Endothelial cell of umbilical vein (primary cell): Measurements from ENCODE around the gene MYL2. TPM values are rescaled to one million over a fixed set of nuclear protein-coding genes. Genes with fewer than 3 reads are reported as not detected.

Source experiments
- BruUV-seq: library from RNA; stranded (reverse); fragments of 400-500 nt; replicated peaks from 2 replicates; lab custom pipeline; 2021; lab: Mats Ljungman, UMichigan
- CTCF ChIA-PET: fragments of 300-600, 350-600 bp; sonication (Branson Sonifier 250); formaldehyde crosslinking; loops from one replicate; lab custom pipeline; 2021; ENCODE audit warnings: antibody characterized with exemption, inconsistent platforms; lab: Charles Lee
- POLR2A ChIA-PET: fragments of 300-600, 350-600 bp; sonication (Branson Sonifier 250); formaldehyde crosslinking; loops from one replicate; lab custom pipeline; 2021; ENCODE audit warnings: antibody characterized with exemption, inconsistent platforms; lab: Charles Lee
- DNase-seq: peaks from one replicate; pipeline ENCODE4 v3.0.0-alpha.2; 2011; ENCODE audit warnings: low read depth, low spot score
- FAIRE-seq: peaks from 2 replicates; lab custom pipeline; 2011; peaks lifted over from hg19 to GRCh38; lab: Jason Lieb, UNC
- H2AFZ ChIP-seq: 2 replicates; pipeline ENCODE4 v1.6.0; 2012; ENCODE audit warnings: low read depth, low read length, control low read depth, inconsistent platforms
- H3K27ac ChIP-seq: 2 replicates; pipeline ENCODE4 v1.5.1; 2011; ENCODE audit warnings: low read depth, mild to moderate bottlenecking, control low read depth, low read length, moderate library complexity; ENCODE audit not compliant: insufficient read depth
- H3K27me3 ChIP-seq, 2 experiments: 2 replicates each; pipeline versions ENCODE4 v1.6.0 to v1.6.1; 2011; ENCODE audit warnings: low read length in 2 of 2, mixed read lengths in 1 of 2; ENCODE audit not compliant: control insufficient read depth in 2 of 2, insufficient read depth in 2 of 2
- H3K36me3 ChIP-seq, 2 experiments: 2 replicates in 1 of 2; 3 replicates in 1 of 2; pipeline ENCODE4 v1.5.1; 2011; ENCODE audit warnings: low read length in 2 of 2, mild to moderate bottlenecking in 1 of 2, moderate library complexity in 1 of 2; ENCODE audit not compliant: control insufficient read depth in 2 of 2, insufficient read depth in 2 of 2; ENCODE audit errors: extremely low read depth in 1 of 2
- H3K4me1 ChIP-seq: 3 replicates; pipeline ENCODE4 v1.5.1; 2011; ENCODE audit warnings: mild to moderate bottlenecking, low read length; ENCODE audit not compliant: control insufficient read depth, insufficient read depth; ENCODE audit errors: extremely low read depth
- H3K4me2 ChIP-seq: 2 replicates; pipeline ENCODE4 v1.6.1; 2011; ENCODE audit warnings: low read length, control low read depth, mixed read lengths; ENCODE audit not compliant: insufficient read depth
- H3K4me3 ChIP-seq, 3 experiments: fragments of 200-600 bp in 1 of 3; sonication (generic), shearing (Covaris generic) in 1 of 3; replicated peaks in 1 of 3; 2 replicates each; pipeline ENCODE4 v1.5.1; 2011 to 2016; ENCODE audit warnings: control low read depth in 3 of 3, low read length in 3 of 3, mild to moderate bottlenecking in 2 of 3, inconsistent platforms in 1 of 3, low read depth in 1 of 3, moderate library complexity in 1 of 3; ENCODE audit not compliant: insufficient read depth in 1 of 3
- H3K79me2 ChIP-seq: 2 replicates; pipeline ENCODE4 v1.6.0; 2012; ENCODE audit warnings: low read length, inconsistent platforms; ENCODE audit not compliant: control insufficient read depth, insufficient read depth
- H3K9ac ChIP-seq: replicated peaks from 2 replicates; pipeline ENCODE3; 2011; ENCODE audit warnings: low read length, control low read depth; ENCODE audit not compliant: insufficient read depth; ENCODE audit errors: extremely low read depth
- H3K9me1 ChIP-seq: replicated peaks from 3 replicates; pipeline ENCODE4 v1.6.0; 2011; ENCODE audit warnings: mild to moderate bottlenecking, low read length; ENCODE audit not compliant: control insufficient read depth, insufficient read depth; ENCODE audit errors: extremely low read depth
- H3K9me3 ChIP-seq: replicated peaks from 2 replicates; pipeline ENCODE4 v1.5.1; 2012; ENCODE audit warnings: low read length, inconsistent platforms; ENCODE audit not compliant: control insufficient read depth, insufficient read depth
- H4K20me1 ChIP-seq: replicated peaks from 2 replicates; pipeline ENCODE3; 2011; ENCODE audit warnings: mild to moderate bottlenecking, low read length; ENCODE audit not compliant: control insufficient read depth, insufficient read depth; ENCODE audit errors: extremely low read depth
- FOS ChIP-seq: IDR thresholded peaks from 2 replicates; pipeline ENCODE4 v1.6.1; 2011; ENCODE audit warnings: mild to moderate bottlenecking, low read length, moderate library complexity, borderline replicate concordance; ENCODE audit not compliant: insufficient read depth
- GATA2 ChIP-seq: IDR thresholded peaks from 2 replicates; pipeline ENCODE4 v1.7.0; 2011; ENCODE audit warnings: low read depth, mild to moderate bottlenecking, moderate library complexity, mixed read lengths, low read length; ENCODE audit not compliant: insufficient read length, insufficient read depth
- JUN ChIP-seq: IDR thresholded peaks from 2 replicates; pipeline ENCODE4 v1.6.1; 2011; ENCODE audit warnings: borderline replicate concordance, low read depth; ENCODE audit not compliant: insufficient read length, insufficient read depth
- MYC ChIP-seq: IDR thresholded peaks from one replicate; pipeline ENCODE4 v1.6.1; 2011; ENCODE audit warnings: mild to moderate bottlenecking, low read depth, low read length
- POLR2A ChIP-seq: IDR thresholded peaks from 2 replicates; pipeline ENCODE4 v1.6.1; 2012; ENCODE audit warnings: low read depth, mild to moderate bottlenecking, control low read depth, low read length
- dilution Hi-C: fragments of 300-500 bp; cut with MboI; formaldehyde crosslinking; loops from one replicate; pipeline ENCODE4 v1.15.0; 2019; ENCODE audit warnings: low sequenced_read_pairs; ENCODE audit not compliant: extremely low pct_ligation_motif_present
- intact Hi-C: fragments of 100-400 bp; cut with micrococcal nuclease; formaldehyde crosslinking; loops from one replicate; pipeline ENCODE4 v1.10.0; 2022
- polyA plus RNA-seq, 4 experiments: library from polyadenylated mRNA; depleted of rRNA in 3 of 4; stranded (reverse) in 3 of 4; unstranded in 1 of 4; fragments of >200 nt; gene quantifications; 2 replicates each; pipeline versions ENCODE4 v1.2.1 to v1.2.3, GENCODE V29; 2011 to 2012; ENCODE audit warnings: missing spikeins in 1 of 4
- total RNA-seq: library from RNA; stranded (reverse); gene quantifications from 2 replicates; pipeline ENCODE4 v1.2.3, GENCODE V29; 2021
- TF ChIP-seq, protein P1 (sequence below): IDR thresholded peaks from 2 replicates; pipeline ENCODE4 v1.6.1; 2011; ENCODE audit not compliant: insufficient read depth, insufficient read length
- TF ChIP-seq, protein P2 (sequence below), 2 donors: IDR thresholded peaks; 1 replicate in 1 of 2; 2 replicates in 1 of 2; pipeline ENCODE4 v1.5.1; 2011; ENCODE audit warnings: low read length in 2 of 2, mild to moderate bottlenecking in 2 of 2, moderate library complexity in 2 of 2, control low read depth in 1 of 2, inconsistent platforms in 1 of 2, low read depth in 1 of 2; ENCODE audit not compliant: insufficient read depth in 1 of 2; ENCODE audit errors: extremely low read depth in 1 of 2

Gene MYL2
- total and polyA plus RNA-seq, 2 donors (not counting 3 experiments of a cell fraction or from before 2014, with no cell fraction given), result 0.93 TPM; not detected in 1

DNA sequence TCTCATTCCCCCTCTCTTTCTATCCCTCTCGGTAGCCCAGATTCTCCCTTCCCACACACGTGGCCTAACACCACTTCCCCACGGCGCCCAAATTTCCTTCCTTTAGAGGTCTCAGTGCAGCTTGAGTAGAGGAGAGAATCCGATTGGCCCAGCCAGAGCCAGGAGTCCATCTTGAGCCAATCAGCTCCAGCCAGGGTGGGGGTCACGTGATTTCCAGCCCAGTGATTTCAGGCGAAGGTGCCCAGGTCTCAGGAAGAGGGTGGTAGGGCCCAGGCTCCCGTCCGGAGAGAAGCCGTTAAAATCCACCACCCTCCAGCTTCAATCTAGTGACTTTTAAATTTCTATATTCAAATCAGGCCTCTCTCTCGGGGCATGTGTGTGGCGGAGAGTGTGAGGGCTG, 45.2 kb upstream of the MYL2 start:
- Histone ChIP-seq H3K79me2 (no peaks in the 10 kb centered on the region), H2AFZ (no peak overlapping the region), H3K4me1 (no peaks in the 10 kb centered on the region), H3K9ac (no peak overlapping the region), H3K27ac (no peak overlapping the region), H3K9me3 (no peaks in the 10 kb centered on the region), H3K9me1 (no peaks in the 10 kb centered on the region), H3K4me3 (no peak overlapping the region), H3K4me2 (no peak overlapping the region), H3K27me3 (peaks cover 0 to 2% of the 10 kb centered on the region in 2 experiments), H4K20me1 (no peaks in the 10 kb centered on the region), H3K36me3 (no peaks in the 10 kb centered on the region)
- BruUV-seq, result no TSS peak
- TF ChIP-seq, protein P1, sequence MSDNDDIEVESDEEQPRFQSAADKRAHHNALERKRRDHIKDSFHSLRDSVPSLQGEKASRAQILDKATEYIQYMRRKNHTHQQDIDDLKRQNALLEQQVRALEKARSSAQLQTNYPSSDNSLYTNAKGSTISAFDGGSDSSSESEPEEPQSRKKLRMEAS, result no peak
- TF ChIP-seq MYC, result no peak
- CTCF ChIA-PET, result interaction anchor here (1.6 kb wide), 1 partner anchor 28 kb away, joined by 3 read pairs; no protein-coding TSS in a partner anchor
- intact Hi-C loops, result no loop called here
- no peak for DNase-seq
- dilution Hi-C loops, result no loop called here
- no peak for FAIRE-seq
- POLR2A ChIA-PET, result no interaction called here

DNA sequence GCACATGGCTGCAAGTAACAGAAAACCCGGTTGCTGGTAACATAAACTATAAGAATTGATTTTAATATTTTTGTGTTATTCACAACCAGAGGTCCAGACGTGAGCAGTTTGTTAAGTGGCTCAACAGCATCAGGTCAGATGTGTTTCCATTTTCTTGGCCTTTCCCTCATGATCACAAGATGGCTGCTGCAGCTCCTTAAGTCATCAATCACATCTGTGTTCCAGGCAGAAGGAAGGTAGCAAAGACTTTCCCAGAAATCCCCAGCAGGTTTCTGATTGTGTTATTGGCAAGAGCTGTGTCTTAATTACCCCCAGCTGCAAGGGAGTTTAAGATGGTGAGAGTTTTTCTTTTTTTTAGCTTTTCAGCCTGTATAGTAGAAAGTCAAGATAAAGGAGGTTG, 40.4 kb upstream of the MYL2 start:
- Histone ChIP-seq H3K9me3 (no peaks in the 10 kb centered on the region), H3K36me3 (no peaks in the 10 kb centered on the region), H2AFZ (no peak overlapping the region), H3K9ac (no peak overlapping the region), H3K27ac (no peak overlapping the region), H3K79me2 (no peaks in the 10 kb centered on the region), H3K9me1 (no peaks in the 10 kb centered on the region), H4K20me1 (no peaks in the 10 kb centered on the region), H3K4me1 (no peaks in the 10 kb centered on the region), H3K27me3 (peaks cover 0 to 2% of the 10 kb centered on the region in 2 experiments), H3K4me2 (no peak overlapping the region), H3K4me3 (no peak overlapping the region)
- no TSS peak for BruUV-seq
- intact Hi-C loops (no loop called here), dilution Hi-C loops (no loop called here)
- ChIA-PET POLR2A (no interaction called here), CTCF (no interaction called here)
- DNase-seq (no peak), FAIRE-seq (no peak)
- no peak for TF ChIP-seq MYC
- TF ChIP-seq GATA2, result no peak
- TF ChIP-seq POLR2A, result no peak
- TF ChIP-seq, protein P2, sequence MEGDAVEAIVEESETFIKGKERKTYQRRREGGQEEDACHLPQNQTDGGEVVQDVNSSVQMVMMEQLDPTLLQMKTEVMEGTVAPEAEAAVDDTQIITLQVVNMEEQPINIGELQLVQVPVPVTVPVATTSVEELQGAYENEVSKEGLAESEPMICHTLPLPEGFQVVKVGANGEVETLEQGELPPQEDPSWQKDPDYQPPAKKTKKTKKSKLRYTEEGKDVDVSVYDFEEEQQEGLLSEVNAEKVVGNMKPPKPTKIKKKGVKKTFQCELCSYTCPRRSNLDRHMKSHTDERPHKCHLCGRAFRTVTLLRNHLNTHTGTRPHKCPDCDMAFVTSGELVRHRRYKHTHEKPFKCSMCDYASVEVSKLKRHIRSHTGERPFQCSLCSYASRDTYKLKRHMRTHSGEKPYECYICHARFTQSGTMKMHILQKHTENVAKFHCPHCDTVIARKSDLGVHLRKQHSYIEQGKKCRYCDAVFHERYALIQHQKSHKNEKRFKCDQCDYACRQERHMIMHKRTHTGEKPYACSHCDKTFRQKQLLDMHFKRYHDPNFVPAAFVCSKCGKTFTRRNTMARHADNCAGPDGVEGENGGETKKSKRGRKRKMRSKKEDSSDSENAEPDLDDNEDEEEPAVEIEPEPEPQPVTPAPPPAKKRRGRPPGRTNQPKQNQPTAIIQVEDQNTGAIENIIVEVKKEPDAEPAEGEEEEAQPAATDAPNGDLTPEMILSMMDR (IDR thresholded peaks at IDR 0.05; ENCODE audit: extremely low read depth in 1 of 2, insufficient read depth in 1 of 2, low read depth in 1 of 2, low read length in 2 of 2), result no peak
- TF ChIP-seq, protein P1, result no peak
- TF ChIP-seq JUN, result no peak
- TF ChIP-seq FOS, result no peak
